ENCODE data around the gene STYXL1. TPM values are rescaled to one million over a fixed set of nuclear protein-coding genes. Genes with fewer than 3 reads are reported as not detected.

Gene STYXL1
- total RNA-seq, 1 donor from 2014 or later, result 17.6 TPM

DNA sequence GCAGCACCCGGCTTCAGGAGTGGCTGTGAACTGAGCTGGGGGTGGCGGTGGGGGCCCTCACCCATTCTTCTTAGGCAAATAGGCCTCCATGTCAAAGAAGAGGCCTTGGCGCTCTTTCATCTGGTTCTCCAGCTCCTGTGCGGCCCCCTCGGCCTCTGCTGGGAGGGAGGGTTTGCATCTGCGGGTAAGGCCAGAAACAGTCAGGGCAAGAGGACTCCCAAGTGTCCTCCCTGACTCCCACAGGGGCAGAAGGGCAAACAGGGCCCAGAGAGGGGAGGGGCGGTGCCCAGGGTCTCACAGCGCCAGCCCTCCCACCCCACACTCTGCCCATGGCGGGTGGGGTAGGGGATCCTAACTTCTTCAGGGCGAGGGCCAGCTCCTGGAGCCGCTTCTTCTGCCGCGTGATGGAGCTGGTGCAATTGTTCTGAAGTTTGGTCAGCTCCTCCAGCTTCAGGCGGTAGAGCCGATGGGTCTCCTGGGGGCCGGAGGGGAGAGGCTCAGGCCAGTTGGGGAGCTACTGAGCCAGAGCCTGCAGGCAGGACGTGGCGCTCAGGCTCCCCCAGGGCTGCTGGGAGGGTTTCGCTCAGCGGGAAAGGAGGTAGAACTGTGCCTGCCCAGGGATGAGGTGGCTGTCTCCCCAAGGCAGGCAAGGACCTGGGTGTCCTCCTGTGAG lies 55.6 kb downstream of the STYXL1 start:
- DNase-seq, result no peak

DNA sequence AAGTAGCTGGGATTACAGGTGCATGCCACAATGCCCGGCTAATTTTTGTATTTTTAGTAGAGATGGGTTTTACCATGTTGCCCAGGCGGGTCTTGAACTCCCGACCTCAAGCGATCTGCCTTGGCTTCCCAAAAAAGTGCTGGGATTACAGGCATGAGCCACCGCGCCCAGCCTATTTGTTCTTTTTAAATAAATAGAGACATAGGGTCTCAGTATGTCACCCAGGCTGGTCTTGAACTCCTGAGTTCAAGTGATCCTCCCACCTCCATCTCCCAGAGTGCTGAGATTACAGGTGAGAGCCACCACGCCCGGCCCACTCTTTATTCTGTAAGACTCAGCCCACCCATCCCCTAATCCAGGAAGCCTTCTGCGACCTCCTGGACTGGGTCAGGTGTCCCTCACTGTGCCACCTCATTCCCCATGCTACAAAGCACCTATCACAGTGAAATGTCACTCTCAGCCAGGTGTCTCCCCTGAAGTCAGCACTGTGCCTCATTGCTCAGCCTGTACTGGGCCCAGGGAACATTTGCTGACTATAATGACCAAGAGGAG lies 56.2 kb downstream of the STYXL1 start:
- DNase-seq, result no peak

DNA sequence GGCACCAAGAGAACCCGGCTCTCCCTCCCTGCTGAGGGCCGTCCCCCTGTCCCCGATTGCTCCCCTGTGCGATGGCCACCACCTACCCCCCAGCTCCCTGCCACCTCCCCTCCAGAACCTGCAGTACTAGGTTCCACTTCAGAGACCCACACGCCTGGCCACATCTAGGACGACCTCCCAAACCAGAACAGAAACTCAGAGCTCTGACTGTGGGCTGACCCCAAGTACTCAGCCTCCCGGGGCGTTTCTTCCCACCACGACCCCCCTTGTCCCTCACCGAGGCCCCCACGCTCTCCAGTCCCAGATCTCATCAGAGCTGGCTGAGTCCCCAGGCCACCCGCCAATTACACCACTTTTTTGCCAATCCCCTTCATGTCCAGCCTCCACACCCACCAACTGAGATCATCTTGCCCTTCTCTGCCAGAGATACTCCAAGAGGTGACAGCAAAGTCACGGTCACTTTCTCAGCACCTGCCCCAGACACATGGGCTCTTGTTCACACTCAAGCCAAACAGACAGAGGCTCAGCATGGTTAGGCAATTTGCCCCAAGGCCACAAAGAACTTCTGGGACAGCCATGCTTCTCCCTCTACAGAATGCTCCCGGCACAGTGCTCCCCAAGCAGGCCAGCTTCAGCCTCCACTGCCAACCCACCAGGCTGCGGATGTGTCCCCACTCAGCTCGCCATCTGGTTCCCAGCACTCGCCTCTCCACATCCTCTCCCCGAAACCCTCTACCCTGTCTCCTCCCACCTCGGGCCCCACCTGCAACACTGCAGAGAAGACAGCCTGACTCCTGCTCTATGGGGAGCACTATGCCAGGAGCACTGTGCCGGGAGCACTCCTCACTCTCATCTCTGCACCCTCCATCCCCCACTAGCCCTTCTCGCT lies 58.1 kb downstream of the STYXL1 start:
- DNase-seq, result peak; percentile 56

DNA sequence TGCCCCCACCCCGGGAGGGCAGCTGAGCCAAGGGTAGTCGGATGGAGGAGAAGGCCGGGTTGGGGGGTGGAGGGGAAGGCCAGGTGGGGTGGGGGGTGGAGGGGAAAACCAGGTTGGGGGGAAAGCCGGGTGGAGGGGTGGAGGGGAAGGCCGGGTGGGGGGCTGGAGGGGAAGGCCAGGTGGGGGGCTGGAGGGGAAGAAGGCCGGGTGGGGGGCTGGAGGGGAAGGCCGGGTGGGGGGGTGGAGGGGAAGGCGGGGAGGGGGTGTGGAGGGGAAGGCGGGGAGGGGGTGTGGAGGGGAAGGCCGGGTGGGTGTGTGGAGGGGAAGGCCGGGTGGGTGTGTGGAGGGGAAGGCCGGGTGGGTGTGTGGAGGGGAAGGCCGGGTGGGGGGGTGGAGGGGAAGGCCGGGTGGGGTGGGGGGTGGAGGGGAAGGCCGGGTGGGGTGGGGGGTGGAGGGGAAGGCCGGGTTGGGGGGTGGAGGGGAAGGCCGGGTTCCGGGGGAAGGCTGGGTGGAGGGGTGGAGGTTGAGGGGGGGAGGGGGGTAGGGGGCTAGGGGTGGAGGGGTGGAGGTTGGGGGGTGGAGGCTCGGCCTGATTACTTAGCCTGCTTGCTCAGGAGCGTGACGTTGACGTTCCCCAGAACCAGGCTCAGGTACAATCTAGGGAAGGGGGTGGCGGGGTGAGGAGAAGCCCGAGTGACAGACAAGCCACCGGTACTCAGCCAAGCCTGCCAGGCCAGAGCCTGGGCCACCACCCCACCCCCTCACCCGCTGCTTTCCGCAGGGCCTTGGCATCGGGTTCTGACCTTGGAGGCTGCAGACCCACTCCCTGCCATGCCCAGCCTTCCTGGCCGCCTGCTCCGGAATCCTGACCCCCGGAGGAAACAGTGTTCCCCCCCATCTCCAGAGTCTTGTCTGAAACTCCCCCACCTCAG lies 59.0 kb downstream of the STYXL1 start:
- no peak for DNase-seq

DNA sequence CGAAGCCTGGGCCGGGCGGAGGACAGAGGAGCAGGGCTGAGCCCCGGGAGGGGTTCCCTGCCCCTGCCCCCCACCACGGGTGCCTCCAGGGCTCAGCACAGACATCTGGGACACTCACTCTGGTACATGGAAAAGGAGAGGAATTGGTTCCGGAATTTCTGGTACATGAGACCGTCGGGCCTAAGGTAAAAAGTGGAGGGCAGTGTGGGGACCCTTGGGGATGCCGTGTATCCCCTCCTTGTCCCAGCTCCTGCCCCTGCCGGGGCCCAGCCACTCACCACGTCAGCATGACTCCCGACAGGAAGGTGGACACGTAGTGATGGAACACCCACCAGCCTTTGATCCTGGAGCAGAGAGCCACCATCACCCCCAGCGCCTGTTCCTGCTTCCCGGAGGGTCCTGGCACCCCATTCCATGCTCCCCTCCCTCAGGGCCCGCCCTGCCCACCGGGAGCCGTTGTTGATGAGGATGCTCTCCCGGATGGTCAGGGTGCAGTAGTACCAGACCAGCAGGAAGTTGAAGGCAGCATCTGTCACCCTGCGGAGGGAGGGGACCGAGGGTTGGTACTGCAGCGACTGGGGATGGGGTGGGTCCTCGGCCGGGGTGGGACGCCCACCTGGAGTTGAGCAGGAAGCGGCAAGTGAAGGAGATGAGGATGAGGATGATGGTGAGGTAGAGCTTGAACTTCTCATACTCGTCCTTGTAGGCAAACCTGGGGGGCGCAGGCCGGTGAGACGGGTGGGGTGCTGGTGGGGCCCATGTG lies 59.8 kb downstream of the STYXL1 start:
- DNase-seq, result no peak

DNA sequence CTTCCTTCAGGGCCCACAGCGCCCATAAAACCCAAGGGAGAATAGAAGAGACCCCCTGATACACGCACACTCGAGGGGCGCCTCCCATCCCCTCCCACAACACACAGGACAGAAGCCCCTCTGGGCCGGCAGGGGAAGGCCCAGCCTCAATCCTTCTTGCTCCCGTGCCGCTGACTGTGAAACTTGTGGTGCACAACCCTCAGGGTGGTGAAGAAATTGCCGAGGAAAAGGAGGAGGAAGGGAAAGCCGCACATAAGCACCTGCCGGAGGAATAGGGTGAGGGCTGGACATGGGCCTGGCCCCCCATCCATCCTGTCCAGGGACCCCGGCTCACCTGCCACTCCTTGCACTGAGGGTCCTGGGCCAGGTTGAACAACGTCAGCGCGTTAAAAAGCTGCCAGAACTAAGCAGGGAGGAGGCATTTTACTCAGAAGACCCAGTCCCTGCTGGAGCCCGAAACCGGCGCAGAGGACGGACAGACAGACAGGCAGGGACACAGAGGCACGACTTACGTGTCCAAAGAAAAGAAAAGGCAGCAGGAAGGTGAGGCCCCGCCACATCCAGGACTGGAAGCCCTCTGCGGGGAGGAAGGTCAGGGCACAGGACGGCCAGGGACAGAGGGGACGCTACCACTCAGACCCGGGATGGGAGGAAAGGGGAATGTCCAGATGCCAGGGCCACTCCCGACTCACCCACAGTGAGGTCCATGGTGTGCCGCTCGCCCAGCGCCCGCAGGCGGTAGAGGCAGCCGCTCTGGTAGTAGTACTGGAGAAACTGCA lies 60.6 kb downstream of the STYXL1 start:
- no peak for DNase-seq

DNA sequence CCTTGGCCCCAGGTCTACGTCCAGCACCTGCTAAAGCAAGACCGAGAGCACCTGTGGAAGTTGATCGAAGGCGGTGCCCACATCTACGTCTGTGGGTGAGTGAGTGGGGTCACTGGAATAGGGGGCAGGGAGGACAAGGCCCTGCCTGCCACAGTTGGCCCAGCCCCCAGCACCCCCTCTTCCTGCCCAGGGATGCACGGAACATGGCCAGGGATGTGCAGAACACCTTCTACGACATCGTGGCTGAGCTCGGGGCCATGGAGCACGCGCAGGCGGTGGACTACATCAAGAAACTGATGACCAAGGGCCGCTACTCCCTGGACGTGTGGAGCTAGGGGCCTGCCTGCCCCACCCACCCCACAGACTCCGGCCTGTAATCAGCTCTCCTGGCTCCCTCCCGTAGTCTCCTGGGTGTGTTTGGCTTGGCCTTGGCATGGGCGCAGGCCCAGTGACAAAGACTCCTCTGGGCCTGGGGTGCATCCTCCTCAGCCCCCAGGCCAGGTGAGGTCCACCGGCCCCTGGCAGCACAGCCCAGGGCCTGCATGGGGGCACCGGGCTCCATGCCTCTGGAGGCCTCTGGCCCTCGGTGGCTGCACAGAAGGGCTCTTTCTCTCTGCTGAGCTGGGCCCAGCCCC lies 61.5 kb downstream of the STYXL1 start:
- no peak for DNase-seq

DNA sequence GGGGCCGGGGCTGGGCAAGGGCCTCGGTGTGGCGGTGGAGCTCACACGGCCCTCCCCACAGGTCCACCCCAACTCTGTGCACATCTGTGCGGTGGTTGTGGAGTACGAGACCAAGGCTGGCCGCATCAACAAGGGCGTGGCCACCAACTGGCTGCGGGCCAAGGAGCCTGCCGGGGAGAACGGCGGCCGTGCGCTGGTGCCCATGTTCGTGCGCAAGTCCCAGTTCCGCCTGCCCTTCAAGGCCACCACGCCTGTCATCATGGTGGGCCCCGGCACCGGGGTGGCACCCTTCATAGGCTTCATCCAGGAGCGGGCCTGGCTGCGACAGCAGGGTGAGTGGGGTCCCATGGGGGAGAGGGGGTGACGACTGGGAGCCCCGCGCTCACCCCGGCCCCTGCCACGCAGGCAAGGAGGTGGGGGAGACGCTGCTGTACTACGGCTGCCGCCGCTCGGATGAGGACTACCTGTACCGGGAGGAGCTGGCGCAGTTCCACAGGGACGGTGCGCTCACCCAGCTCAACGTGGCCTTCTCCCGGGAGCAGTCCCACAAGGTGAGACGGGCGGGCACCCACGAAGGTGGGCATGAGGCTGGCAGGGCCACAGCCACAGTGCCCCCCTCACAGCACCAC lies 62.2 kb downstream of the STYXL1 start:
- DNase-seq, result no peak

DNA sequence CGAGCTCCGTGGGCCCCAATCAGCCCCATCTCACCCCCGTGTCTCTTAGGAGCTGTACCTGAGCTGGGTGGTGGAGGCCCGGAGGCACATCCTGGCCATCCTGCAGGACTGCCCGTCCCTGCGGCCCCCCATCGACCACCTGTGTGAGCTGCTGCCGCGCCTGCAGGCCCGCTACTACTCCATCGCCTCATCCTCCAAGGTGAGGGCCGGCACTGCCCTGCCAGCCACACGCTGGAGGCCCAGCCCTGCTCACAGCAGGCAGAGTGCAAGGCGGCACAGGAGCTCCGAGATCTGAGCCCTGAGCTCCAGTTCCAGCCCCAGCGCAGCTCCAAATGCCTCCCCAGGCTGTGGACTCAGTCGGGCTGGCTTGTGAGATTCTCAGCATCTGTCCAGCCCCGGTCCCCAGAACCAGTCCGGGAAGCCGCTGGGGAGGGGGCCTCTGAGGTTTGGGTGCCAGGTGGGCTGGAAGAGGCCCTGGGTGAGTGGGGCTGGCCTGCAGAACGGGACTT lies 62.7 kb downstream of the STYXL1 start:
- DNase-seq, result no peak

DNA sequence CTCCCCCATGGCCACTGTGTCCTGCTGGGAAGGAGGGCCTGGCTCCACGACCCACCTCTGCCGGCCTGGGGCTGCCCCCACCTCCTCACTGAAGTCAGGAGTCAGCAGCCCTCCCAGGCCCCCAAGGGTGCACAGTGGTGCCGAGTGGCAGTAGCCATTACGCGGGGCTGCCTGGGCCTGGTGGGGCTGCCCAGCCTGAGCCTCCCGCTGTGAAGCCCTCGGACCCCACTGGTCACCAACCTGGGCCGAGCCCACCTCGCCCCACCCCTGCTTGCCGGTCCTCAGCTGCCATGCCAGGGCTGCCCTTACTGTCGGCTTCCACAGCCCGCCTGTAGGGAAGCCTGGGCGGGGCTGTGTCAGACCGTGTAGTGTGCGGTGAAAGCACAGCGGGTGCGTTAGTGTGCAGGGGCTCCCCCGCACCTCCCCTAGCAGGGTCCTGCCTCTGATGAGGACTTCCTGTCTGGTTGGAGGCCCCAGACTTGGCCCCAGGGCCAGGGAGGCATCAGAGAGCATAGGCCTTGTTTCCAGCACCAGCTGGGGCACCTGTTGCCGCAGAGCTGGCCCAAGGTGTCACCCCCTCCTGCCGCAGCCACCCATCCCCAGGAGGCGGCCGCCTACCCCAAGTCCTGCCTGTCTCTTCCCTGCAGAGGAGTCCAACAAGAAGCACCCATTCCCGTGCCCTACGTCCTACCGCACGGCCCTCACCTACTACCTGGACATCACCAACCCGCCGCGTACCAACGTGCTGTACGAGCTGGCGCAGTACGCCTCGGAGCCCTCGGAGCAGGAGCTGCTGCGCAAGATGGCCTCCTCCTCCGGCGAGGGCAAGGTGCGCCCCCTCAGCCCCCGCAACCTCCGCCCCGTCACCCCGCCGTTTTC lies 63.4 kb downstream of the STYXL1 start:
- no peak for DNase-seq

DNA sequence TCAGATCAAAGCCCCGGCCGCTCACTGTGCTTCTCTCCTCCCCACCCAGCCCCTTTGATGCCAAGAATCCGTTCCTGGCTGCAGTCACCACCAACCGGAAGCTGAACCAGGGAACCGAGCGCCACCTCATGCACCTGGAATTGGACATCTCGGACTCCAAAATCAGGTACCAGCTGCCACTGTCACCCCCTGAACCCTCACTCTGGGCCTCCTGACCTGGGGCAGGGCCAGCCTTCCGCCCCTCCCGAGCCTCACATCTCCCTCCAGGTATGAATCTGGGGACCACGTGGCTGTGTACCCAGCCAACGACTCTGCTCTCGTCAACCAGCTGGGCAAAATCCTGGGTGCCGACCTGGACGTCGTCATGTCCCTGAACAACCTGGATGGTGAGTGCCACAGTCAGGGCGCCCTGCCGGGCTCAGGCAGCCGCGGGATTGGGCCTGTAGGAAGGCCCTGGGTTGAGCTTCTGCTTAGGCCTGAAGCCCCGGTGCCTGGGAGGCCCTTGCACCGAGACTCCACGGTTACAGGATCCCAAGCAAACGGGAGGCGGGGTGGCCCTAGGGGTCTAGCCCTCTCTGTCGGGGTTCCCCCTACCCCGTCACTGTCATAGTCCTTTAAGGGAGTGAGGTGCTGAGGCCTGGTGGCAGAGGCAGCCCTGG lies 64.2 kb downstream of the STYXL1 start:
- DNase-seq, result no peak

DNA sequence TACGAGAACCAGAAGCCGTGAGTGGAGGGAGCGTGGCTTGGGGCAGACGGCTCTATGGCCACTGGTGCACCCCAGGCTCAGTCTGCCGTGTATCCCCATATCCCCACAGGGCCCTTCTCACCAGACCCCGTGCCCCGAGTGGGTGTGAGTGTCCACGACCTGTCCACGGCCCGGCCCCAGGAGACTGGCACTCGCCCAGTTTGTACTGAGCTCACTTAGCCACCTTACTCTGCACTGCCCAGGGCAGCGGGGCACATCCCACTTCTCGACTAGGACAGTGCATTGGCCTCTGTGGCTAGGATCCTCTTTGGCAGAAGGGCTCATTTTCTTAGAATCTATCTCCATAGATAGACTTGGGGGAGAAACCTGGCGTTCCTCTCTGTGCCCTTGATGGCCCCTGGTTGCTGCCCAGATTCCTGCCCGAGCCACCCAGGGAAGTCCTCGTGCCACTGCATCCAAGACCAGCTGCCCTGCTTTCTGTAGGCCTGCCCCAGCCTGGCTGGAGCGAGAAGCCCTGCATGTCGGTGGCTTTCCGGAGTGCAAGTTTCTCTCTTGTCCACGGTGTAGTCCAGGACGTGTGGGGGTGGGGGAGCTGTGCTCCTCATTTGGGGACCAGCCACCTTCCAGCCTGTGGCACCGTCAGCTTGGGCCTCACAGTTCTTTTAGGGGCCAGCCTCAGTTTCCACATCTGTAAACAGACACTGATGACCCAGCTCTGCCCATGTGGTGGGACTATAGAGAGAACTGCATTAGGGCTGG lies 65.3 kb downstream of the STYXL1 start:
- no peak for DNase-seq

DNA sequence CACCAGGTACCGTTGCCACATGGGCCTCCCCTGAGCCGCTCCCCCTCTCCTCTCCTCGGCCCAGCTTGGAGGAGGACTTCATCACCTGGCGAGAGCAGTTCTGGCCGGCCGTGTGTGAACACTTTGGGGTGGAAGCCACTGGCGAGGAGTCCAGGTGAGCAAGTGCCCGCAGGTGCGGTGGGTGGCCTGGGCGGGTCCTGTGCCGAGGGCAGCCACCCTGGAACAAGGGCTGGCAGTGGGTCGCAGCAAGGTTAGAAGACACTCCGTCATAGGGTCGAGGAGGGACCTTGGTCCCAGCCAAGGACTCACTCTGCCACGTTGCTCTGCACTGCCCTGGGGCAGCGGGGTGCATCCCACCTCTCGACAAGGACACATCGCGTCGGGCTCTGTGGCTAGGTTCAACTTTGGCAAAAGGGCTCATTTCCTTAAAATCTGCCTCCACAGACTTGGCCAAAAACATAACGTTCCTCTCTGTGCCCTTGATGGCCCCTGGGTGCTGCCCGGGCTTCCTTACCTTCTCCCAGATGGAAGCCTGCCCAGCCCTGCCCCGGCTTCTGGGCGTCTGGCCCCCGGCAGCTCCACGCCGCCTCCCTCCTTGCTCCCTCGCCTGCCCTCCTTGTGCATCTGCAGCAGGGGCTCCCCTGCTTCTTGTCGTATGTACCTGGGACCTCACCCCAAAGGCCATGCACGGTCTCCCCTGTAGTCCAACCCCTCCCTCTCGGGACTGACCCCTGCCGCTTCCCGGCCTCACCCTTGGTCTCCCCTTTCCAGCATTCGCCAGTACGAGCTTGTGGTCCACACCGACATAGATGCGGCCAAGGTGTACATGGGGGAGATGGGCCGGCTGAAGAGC lies 66.1 kb downstream of the STYXL1 start:
- no peak for DNase-seq

DNA sequence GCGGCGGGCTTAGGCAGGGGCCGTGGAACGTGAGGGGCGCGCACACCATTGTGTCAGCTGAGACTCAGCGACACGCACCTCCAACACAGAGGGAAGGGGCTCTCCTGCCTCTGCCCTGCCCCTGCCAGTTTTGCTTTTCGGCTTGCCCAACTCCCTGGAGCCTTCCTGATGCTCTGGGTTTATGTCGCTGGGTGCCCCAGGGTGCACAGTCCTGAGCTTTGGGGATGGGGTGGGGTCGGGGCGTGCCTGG lies 66.7 kb downstream of the STYXL1 start:
- DNase-seq, result no peak

DNA sequence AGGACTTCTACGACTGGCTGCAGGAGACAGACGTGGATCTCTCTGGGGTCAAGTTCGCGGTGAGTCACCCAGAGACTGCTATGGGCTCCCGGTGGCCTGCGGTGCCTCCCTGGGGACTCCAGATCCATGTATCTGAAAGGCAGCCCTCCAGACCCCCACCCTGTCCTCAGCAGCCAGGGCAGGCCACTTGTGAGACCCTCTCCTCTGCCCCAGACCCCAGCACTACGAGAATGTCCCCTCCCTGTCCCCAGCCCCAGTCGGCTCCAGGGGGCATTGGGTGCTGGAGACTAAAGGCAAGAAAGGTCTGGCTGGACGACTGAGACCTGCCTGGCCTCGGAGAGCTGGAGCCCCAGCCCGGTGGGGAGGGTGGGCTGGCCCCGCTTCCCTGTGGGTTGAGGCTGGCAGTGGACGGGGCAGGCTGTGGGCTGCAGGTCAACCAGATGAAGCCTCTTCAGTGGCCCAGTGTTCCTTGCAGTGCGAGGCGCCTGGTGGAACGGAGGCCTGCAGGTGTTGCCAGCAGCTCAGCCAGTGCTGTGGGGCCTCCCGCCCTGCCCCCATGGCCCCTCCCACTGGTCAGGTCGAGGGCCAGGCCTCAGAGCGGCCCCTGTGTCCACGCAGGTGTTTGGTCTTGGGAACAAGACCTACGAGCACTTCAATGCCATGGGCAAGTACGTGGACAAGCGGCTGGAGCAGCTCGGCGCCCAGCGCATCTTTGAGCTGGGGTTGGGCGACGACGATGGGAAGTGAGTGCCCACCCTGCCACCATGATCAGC lies 67.2 kb downstream of the STYXL1 start:
- DNase-seq, result no peak
